ENCODE data around the gene TFB2M.

Gene TFB2M

GRCh38 chr1:246566128-246566812 lies at the start of gene TFB2M, which contains the start of gene CNST:
TSS of gene TFB2M (minus strand) at chr1:246566261. CDS start at chr1:246566138, 123 bp downstream.
TSS of gene CNST (plus strand) at chr1:246566456. CDS start at chr1:246591563, 25,107 bp downstream.
- peaks cover 9% of the 10 kb centered on the region for H3K4me1 ChIP-seq (ENCODE audit: insufficient read depth, poor library complexity, severe bottlenecking)
- no peak for TF ChIP-seq CTCF (IDR thresholded peaks at IDR 0.05; ENCODE audit: poor library complexity, severe bottlenecking)
- H3K27me3 ChIP-seq (ENCODE audit: insufficient read depth, poor library complexity, severe bottlenecking) = no peaks in the 10 kb centered on the region
- DNase-seq (ENCODE audit: low spot score) (peak; percentile 95), ATAC-seq (ENCODE audit: low read depth) (peak; percentile 95)
- H3K9me3 ChIP-seq (ENCODE audit: severe bottlenecking) = no peaks in the 10 kb centered on the region
- peaks cover 15% of the 10 kb centered on the region for H3K36me3 ChIP-seq (ENCODE audit: low read depth)
- H3K4me3 ChIP-seq (ENCODE audit: severe bottlenecking) = peak within 1 kb of the TSS; percentile 86
- peak within 1 kb of the TSS; percentile 72 for H3K27ac ChIP-seq (ENCODE audit: poor library complexity, severe bottlenecking)

- H3K27me3 ChIP-seq (ENCODE audit: insufficient read depth, poor library complexity, severe bottlenecking) = no peaks in the 10 kb centered on the region
- H3K36me3 ChIP-seq (ENCODE audit: low read depth) = no peaks in the 10 kb centered on the region
- no peak for TF ChIP-seq CTCF (IDR thresholded peaks at IDR 0.05; ENCODE audit: poor library complexity, severe bottlenecking)
- no peaks in the 10 kb centered on the region for H3K9me3 ChIP-seq (ENCODE audit: severe bottlenecking)
- no peak for DNase-seq (ENCODE audit: low spot score)
- no peak overlapping the region for H3K27ac ChIP-seq (ENCODE audit: poor library complexity, severe bottlenecking)
- ATAC-seq (ENCODE audit: low read depth) = 0 out of 3 replicates have a peak, but pooled peaks have one; percentile 31
- H3K4me3 ChIP-seq (ENCODE audit: severe bottlenecking) = no peak overlapping the region
- peaks cover 23% of the 10 kb centered on the region for H3K4me1 ChIP-seq (ENCODE audit: insufficient read depth, poor library complexity, severe bottlenecking)
These were observed 47.2 kb upstream of the TFB2M start for GRCh38 chr1:246613096-246613758.

- DNase-seq (ENCODE audit: low spot score) = no peak
- no peak for ATAC-seq (ENCODE audit: low read depth)
- no peak overlapping the region for H3K4me3 ChIP-seq (ENCODE audit: severe bottlenecking)
- H3K36me3 ChIP-seq (ENCODE audit: low read depth) = no peaks in the 10 kb centered on the region
- H3K27ac ChIP-seq (ENCODE audit: poor library complexity, severe bottlenecking) = peak overlapping the region; percentile 79
- TF ChIP-seq CTCF (IDR thresholded peaks at IDR 0.05; ENCODE audit: poor library complexity, severe bottlenecking) = no peak
- H3K9me3 ChIP-seq (ENCODE audit: severe bottlenecking) = no peaks in the 10 kb centered on the region
- H3K4me1 ChIP-seq (ENCODE audit: insufficient read depth, poor library complexity, severe bottlenecking) = peaks cover 17% of the 10 kb centered on the region
- no peaks in the 10 kb centered on the region for H3K27me3 ChIP-seq (ENCODE audit: insufficient read depth, poor library complexity, severe bottlenecking)
These were observed 43.6 kb upstream of the TFB2M start for GRCh38 chr1:246609632-246610031.

GRCh38 chr1:246608616-246609376 lies 42.7 kb upstream of the TFB2M start:
- DNase-seq (ENCODE audit: low spot score) (peak; percentile 76), ATAC-seq (ENCODE audit: low read depth) (peak; percentile 89)
- Histone ChIP-seq H3K27me3 (ENCODE audit: insufficient read depth, poor library complexity, severe bottlenecking) (no peaks in the 10 kb centered on the region), H3K9me3 (ENCODE audit: severe bottlenecking) (no peaks in the 10 kb centered on the region), H3K4me3 (ENCODE audit: severe bottlenecking) (no peak overlapping the region), H3K27ac (ENCODE audit: poor library complexity, severe bottlenecking) (peak overlapping the region; percentile 79), H3K4me1 (ENCODE audit: insufficient read depth, poor library complexity, severe bottlenecking) (peaks cover 17% of the 10 kb centered on the region), H3K36me3 (ENCODE audit: low read depth) (no peaks in the 10 kb centered on the region)
- peak; percentile 14 for TF ChIP-seq CTCF (IDR thresholded peaks at IDR 0.05; ENCODE audit: poor library complexity, severe bottlenecking)
